ENCODE results near the gene CACNB3. TPM values are rescaled to one million over a fixed set of nuclear protein-coding genes. Genes with fewer than 3 reads are reported as not detected.

Gene CACNB3
- total and polyA plus RNA-seq, 2 of the 13 experiments (the other 11 are each of a cell fraction or from before 2014, with no cell fraction given) = 0.29 to 0.54 TPM

GRCh38 chr12:48814262-48815125 lies 3.8 kb upstream of the CACNB3 start (continued):
- TF ChIP-seq, protein P1, sequence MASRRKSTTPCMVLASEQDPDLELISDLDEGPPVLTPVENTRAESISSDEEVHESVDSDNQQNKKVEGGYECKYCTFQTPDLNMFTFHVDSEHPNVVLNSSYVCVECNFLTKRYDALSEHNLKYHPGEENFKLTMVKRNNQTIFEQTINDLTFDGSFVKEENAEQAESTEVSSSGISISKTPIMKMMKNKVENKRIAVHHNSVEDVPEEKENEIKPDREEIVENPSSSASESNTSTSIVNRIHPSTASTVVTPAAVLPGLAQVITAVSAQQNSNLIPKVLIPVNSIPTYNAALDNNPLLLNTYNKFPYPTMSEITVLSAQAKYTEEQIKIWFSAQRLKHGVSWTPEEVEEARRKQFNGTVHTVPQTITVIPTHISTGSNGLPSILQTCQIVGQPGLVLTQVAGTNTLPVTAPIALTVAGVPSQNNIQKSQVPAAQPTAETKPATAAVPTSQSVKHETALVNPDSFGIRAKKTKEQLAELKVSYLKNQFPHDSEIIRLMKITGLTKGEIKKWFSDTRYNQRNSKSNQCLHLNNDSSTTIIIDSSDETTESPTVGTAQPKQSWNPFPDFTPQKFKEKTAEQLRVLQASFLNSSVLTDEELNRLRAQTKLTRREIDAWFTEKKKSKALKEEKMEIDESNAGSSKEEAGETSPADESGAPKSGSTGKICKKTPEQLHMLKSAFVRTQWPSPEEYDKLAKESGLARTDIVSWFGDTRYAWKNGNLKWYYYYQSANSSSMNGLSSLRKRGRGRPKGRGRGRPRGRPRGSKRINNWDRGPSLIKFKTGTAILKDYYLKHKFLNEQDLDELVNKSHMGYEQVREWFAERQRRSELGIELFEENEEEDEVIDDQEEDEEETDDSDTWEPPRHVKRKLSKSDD (CRISPR knock-in tag; IDR thresholded peaks at IDR 0.05; ENCODE audit: low read depth) = no peak
- TF ChIP-seq ZNF282 (IDR thresholded peaks at IDR 0.05; ENCODE audit: partially characterized antibody) (no peak), RARA (CRISPR knock-in tag; IDR thresholded peaks at IDR 0.05) (no peak), REST (IDR thresholded peaks at IDR 0.05; ENCODE audit: borderline replicate concordance in 1 of 2, low read depth in 1 of 2, low read length in 2 of 2) (no peak), FOXK1 (CRISPR knock-in tag; IDR thresholded peaks at IDR 0.05; ENCODE audit: borderline replicate concordance, low read depth) (peak; percentile 35; the same call in 1 of the 2 replicates), MYC (CRISPR knock-in tag; IDR thresholded peaks at IDR 0.05; ENCODE audit: borderline replicate concordance) (peak; percentile 71; the same call in 1 of the 2 replicates), MED1 (CRISPR knock-in tag; IDR thresholded peaks at IDR 0.05) (peak; percentile 68; the same call in 1 of the 2 replicates), TEAD3 (CRISPR knock-in tag; optimal IDR thresholded peaks at IDR 0.05; ENCODE audit: borderline replicate concordance) (peak; percentile 54), SRSF9 (IDR thresholded peaks at IDR 0.05; ENCODE audit: borderline replicate concordance, insufficient read depth, low read depth, low read length, poor library complexity, severe bottlenecking) (no peak)
- TF ChIP-seq, protein P2, sequence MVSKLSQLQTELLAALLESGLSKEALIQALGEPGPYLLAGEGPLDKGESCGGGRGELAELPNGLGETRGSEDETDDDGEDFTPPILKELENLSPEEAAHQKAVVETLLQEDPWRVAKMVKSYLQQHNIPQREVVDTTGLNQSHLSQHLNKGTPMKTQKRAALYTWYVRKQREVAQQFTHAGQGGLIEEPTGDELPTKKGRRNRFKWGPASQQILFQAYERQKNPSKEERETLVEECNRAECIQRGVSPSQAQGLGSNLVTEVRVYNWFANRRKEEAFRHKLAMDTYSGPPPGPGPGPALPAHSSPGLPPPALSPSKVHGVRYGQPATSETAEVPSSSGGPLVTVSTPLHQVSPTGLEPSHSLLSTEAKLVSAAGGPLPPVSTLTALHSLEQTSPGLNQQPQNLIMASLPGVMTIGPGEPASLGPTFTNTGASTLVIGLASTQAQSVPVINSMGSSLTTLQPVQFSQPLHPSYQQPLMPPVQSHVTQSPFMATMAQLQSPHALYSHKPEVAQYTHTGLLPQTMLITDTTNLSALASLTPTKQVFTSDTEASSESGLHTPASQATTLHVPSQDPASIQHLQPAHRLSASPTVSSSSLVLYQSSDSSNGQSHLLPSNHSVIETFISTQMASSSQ (IDR thresholded peaks at IDR 0.05; ENCODE audit: low read depth) = no peak
- TF ChIP-seq, protein P2 (CRISPR knock-in tag; IDR thresholded peaks at IDR 0.05; ENCODE audit: borderline replicate concordance) = peak; percentile 40; the same call in 1 of the 2 replicates
- TF ChIP-seq, protein P3, sequence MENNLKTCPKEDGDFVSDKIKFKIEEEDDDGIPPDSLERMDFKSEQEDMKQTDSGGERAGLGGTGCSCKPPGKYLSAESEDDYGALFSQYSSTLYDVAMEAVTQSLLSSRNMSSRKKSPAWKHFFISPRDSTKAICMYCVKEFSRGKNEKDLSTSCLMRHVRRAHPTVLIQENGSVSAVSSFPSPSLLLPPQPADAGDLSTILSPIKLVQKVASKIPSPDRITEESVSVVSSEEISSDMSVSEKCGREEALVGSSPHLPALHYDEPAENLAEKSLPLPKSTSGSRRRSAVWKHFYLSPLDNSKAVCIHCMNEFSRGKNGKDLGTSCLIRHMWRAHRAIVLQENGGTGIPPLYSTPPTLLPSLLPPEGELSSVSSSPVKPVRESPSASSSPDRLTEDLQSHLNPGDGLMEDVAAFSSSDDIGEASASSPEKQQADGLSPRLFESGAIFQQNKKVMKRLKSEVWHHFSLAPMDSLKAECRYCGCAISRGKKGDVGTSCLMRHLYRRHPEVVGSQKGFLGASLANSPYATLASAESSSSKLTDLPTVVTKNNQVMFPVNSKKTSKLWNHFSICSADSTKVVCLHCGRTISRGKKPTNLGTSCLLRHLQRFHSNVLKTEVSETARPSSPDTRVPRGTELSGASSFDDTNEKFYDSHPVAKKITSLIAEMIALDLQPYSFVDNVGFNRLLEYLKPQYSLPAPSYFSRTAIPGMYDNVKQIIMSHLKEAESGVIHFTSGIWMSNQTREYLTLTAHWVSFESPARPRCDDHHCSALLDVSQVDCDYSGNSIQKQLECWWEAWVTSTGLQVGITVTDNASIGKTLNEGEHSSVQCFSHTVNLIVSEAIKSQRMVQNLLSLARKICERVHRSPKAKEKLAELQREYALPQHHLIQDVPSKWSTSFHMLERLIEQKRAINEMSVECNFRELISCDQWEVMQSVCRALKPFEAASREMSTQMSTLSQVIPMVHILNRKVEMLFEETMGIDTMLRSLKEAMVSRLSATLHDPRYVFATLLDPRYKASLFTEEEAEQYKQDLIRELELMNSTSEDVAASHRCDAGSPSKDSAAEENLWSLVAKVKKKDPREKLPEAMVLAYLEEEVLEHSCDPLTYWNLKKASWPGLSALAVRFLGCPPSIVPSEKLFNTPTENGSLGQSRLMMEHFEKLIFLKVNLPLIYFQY (CRISPR knock-in tag; IDR thresholded peaks at IDR 0.05; ENCODE audit: borderline replicate concordance) = peak; percentile 98
